ENCODE data around the gene CDH23.

The CDH23 gene

DNA sequence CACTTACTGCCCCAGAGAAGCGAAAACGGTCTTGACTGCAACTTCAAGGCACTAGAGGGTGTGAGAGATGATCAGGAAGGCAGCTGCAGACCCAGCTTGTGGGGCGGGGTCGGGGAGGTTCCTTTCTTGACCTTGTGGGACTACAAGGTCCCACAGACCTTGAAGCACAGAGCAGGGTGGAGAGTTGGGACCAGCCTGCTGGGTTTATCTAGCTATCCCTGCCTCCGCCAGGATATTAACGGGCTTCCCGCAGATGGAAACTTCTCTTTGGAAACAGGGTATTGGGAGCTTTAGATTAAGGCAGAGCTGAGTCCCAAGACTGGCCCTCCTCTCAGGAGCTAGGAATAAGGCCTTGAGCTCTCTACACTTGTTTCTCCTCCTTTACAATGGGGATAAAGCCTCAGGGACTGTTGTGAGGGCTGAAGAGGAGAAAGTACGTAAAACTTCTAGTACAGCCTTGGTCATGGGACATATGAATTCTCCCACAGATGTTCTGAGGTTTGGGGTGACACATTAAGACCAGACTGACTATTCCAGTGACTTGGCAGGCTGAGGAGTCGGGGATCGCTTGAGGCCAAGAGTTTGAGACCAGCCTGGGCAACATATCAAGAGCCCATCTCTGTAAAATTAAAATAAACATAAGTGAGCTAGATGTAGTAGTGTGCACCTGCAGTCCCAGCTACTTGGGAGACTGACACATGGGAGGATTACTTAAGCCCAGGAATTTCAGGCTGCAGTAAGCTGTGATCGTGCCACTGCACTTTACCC lies 153.2 kb downstream of the CDH23 start:
- TF ChIP-seq POLR2A (IDR thresholded peaks at IDR 0.05; ENCODE audit: low read length): no peak
- no peak for TF ChIP-seq GATA1 (IDR thresholded peaks at IDR 0.05; ENCODE audit: low read depth, low read length)
- no peak for DNase-seq

DNA sequence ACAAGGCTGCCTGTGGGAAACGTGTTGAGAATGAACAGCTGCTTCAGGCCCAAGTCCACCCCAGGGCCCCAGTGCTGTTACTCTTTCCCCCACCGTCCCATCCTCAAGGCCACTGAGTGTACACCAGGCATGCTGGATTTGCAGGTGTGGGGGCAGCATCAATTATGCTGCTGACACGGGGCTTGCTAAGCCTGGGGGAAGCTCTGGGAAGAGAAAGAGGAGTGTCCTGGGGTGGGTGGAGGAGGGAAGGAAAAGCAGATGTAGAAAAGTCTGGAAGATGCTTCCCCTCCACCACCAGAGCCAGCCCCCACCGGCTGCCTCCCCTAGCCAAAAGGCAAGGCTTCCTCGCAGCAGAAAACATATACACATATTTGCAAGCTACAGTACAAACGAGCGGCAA lies 153.9 kb downstream of the CDH23 start:
- TF ChIP-seq POLR2A (IDR thresholded peaks at IDR 0.05; ENCODE audit: low read length) (no peak), GATA1 (IDR thresholded peaks at IDR 0.05; ENCODE audit: low read depth, low read length) (no peak)
- no peak for DNase-seq

DNA sequence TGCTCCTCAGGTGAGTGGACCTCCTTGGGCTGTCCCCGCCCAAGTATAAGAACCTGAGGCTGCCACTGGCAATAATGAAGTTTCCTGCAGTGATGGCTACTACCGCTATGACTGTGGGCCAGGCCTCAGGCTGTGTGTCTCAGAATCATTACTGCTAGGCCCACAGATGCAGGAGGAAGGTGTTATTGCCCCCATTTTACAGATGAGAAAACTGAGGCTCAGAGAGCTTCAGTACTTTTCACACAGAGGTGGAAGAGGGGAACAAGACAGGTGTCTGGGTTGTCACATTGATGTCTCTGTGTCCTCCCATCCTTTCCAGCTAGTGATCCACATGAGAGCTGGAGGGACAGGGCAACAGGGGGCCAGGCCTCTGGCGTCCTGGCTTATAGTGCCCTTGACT lies 155.2 kb downstream of the CDH23 start:
- DNase-seq: no peak
- TF ChIP-seq GATA1 (IDR thresholded peaks at IDR 0.05; ENCODE audit: low read depth, low read length) (no peak), POLR2A (IDR thresholded peaks at IDR 0.05; ENCODE audit: low read length) (no peak)

DNA sequence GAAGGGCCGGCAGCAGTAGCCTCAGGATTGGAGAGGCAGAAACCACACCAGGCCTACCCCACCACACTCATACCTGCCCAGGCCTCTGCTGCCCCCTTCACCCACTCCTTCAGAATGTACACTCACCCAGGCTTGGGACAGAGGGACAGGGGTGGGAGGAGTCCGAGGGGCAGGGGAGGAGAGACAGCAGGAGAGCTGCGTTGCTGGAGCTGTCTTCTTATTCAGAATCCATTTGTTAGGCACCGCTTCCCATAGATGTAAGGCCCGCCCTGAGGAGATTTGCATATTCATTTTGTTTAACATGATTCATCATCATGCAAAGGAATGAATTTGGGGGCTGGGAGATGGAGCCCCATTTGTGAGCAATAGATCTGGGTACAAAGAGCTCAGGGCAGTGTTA lies 156.7 kb downstream of the CDH23 start:
- no peak for DNase-seq
- TF ChIP-seq POLR2A (IDR thresholded peaks at IDR 0.05; ENCODE audit: low read length) (no peak), GATA1 (IDR thresholded peaks at IDR 0.05; ENCODE audit: low read depth, low read length) (no peak)

DNA sequence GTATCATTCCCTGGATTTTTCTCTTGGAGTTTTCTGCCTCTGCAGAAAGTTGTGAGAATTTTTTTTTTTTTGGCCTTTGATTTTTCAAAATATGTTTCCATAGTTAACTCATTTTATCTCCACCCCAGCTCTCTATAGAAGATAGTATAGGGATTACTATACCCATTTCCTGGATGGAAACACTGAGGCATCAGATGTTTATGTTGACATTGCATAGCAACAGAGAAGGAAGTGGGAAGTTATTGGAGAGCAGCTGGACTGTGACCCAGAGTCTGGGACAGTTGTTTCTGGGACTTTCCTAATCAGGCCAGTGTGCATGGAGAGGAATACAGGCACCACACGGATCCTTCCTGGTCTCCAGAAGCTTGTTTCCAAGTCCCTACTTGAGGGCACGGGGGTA lies 158.0 kb downstream of the CDH23 start:
- TF ChIP-seq POLR2A (IDR thresholded peaks at IDR 0.05; ENCODE audit: low read length): no peak
- no peak for TF ChIP-seq GATA1 (IDR thresholded peaks at IDR 0.05; ENCODE audit: low read depth, low read length)

DNA sequence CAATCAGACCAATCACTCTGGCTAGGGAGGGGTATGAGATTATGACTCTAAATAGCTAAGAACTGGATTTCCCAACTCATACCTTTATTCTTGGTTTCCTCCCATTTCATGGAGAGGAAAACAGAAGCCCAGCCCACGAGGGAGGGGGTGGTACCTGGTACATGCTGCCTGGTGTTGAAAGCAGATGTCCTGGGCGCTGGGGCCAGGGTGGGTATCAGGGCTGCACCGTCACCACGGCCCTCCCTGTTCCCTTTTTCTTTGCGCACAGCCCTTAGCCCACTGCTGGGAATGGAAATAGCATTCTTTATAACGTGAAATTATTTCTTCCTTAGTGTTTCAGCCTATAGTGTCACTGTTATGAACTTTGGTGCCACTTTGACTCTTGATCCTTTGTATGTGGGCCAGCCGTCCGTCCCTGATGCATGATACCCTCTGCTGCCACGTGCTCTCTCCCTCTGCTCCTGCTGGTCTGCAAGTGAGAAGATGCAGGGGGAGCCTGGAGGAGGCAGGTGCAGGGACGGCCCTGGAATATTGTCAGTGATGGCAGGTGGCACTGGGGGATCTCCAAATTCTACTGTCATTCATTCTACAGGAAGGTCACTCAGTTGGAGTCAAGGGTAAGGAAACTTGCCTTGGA lies 158.5 kb downstream of the CDH23 start:
- TF ChIP-seq POLR2A (IDR thresholded peaks at IDR 0.05; ENCODE audit: low read length) (no peak), GATA1 (IDR thresholded peaks at IDR 0.05; ENCODE audit: low read depth, low read length) (no peak)

More for the DNA sequence above, 158.0 kb downstream of the CDH23 start:
- DNase-seq: no peak

DNA sequence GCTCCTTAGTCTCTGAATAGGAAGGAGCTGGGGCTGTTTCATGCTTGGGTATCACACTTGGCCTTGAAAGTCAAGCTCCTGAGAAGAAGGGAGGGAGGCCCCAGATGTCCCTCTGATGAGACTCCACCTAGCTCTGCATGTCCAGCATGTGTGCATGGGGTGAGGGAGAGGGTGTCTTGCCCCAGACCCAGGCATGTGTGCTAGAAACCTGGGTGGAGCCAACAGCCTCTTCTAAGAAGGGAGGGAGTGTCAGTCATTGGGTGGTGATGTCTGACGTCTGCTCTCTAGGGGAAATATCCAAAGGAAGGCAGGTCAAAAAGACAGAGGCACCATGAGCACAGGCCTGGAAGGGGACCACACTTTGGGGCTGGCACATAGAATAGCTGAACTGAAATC lies 159.0 kb downstream of the CDH23 start:
- TF ChIP-seq POLR2A (IDR thresholded peaks at IDR 0.05; ENCODE audit: low read length): no peak
- no peak for DNase-seq

More for the DNA sequence above, 158.5 kb downstream of the CDH23 start:
- no peak for DNase-seq

DNA sequence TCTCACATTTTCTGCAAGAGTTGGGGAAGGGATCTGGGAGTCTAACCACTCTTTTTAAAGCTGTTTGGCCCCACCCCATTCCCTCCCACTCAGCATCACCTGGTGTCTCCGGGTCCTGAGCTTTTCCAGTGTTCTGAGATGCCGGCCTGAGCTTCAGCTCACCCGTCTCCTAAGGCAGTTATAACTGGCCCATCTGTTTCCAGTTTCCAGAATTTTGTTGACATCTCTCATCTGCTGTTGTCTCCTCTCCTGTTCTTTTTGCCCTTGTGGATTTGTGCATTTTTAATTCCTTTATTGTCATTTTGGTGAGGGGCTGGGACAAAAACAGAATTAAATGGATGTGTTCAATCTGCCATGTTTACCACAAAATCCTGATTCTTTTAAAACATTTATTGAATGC lies 162.3 kb downstream of the CDH23 start:
- TF ChIP-seq POLR2A (IDR thresholded peaks at IDR 0.05; ENCODE audit: low read length): no peak
- no peak for TF ChIP-seq GATA1 (IDR thresholded peaks at IDR 0.05; ENCODE audit: low read depth, low read length)

DNA sequence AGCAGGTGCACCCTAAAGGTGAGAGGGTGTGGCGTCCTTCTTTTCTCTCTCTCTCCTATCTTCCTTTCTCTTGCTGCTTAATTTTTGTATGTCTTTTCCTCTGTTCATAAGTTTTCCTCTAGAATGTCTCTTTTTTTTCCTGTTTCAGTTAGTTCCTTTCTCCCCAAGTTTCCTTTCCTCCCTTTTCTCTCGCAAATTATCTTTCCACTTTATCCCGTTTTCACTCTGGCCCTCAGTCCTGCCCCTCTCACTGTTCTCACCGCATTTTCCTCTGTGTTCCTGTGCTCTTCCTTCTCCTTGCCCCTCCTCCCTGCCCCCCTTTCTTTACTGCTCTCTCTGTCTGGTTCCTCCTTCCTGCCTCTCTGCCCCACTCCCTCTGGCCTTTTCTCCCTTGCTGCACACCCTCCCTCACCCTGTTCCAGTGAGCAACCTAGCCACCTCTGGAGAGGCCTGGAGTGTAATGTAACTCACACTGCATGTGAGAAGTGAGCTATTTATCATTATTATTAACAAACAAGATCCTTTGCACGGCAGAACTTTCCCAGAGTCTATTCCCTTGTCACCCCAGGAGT lies 164.4 kb downstream of the CDH23 start:
- no peak for TF ChIP-seq POLR2A (IDR thresholded peaks at IDR 0.05; ENCODE audit: low read length)
- no peak for DNase-seq

More for the DNA sequence above, 162.3 kb downstream of the CDH23 start:
- DNase-seq: no peak

DNA sequence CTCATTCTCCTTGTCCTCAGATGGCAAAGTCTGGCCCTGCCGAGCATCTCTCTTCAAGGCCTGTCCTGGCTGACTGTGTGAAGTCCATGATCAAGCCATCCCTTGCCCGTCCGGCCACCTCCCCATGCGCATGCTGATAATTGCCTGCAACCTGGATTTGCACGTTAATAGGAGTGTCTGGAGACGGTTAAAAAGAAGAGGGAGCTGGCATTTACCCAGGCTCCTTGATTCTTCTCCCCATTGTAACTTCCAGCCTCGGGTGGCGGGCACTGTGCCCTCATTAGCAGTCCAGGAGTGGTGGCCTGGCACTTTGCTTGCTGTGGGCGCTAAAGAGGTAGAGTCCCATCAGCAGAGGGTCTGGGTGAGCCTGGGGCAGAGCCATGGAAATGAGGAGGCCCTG lies 165.5 kb downstream of the CDH23 start:
- TF ChIP-seq GATA1 (IDR thresholded peaks at IDR 0.05; ENCODE audit: low read depth, low read length): no peak
- no peak for TF ChIP-seq POLR2A (IDR thresholded peaks at IDR 0.05; ENCODE audit: low read length)
- DNase-seq: no peak

DNA sequence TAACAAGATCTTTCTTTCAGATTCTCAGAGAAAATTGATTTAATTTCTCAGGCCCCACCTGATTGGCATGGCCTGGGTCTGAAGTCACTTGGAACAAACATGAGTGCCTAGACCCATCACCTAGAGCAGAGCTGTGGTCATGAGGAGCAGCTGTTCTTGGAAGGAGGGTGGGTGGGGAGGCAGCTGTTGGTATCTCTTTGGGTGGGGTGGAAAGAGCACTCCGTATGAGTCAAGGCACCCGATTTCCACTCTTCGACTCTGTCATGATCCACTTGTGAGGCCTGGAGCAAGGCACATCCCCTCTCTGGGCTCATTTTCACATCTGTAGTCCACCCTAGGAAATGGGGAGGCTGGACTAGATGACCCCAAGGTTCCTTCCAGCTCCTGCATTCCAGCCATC lies 166.2 kb downstream of the CDH23 start:
- DNase-seq: no peak
- no peak for TF ChIP-seq GATA1 (IDR thresholded peaks at IDR 0.05; ENCODE audit: low read depth, low read length)
- TF ChIP-seq POLR2A (IDR thresholded peaks at IDR 0.05; ENCODE audit: low read length): no peak

DNA sequence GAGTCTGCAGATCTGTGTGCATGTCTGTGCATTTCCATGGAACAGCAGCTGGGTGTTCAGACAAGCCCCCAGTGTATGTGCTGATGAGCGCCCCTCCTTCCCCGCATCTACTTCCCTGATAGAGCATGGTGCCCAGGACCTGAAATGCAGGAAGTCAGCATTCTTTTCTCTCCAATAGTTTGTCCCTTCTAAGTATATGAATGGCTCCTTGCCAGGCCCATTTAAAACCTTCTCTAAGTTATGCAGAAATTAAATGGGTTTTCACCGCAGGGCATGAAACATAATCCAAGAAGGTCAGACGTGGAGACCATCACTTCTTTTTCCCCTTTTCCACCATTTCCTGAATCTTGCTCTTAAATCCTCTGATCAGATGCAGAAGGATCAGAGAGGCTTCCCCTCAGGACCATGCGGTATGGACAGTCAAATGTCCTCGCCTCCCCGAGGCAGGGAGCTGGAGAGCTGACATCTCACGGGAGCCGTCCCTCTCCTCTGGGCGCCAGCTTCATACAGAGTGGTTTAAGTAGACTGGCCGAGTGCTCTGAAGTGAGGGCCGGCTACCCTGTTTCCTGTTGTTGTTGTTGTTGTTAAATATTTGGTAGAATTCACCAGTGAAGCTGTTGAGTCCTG lies 167.6 kb downstream of the CDH23 start:
- no peak for DNase-seq
- TF ChIP-seq POLR2A (IDR thresholded peaks at IDR 0.05; ENCODE audit: low read length) (no peak), GATA1 (IDR thresholded peaks at IDR 0.05; ENCODE audit: low read depth, low read length) (no peak)

DNA sequence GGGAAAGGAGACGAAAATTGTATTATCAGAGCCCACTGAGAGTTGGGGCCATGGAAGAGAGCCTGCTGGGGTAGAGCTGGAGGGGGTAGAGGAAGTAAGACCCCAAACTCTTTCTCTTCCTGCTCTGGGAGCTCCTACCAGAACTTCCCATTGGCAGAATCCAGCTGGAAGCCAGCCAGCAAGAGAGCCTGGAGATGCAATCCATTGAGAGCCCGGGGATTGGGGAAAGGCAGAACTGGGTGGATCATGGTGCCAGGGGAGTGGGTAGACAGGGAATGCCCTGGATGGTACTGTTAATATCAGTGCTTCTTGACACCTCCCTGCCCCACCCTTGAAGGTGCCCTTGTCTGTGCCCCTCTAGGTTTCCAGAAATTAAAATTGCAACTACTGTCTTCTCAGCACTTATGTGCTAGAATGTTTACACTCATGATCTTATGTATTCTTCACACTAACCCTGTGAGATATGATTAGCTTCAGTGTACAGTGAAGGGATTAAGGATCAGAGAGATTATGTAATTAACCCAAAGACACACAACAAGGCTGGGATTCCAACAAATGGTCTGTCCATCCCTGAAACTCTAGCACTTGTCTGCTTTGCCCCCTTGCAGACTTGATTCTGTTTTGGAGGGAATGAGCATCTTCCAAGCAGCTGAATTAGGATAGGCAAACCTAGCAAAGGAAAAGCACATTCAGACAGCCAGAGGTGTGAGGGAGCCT lies 168.7 kb downstream of the CDH23 start:
- no peak for TF ChIP-seq POLR2A (IDR thresholded peaks at IDR 0.05; ENCODE audit: low read length)
- no peak for TF ChIP-seq GATA1 (IDR thresholded peaks at IDR 0.05; ENCODE audit: low read depth, low read length)
- DNase-seq: no peak

DNA sequence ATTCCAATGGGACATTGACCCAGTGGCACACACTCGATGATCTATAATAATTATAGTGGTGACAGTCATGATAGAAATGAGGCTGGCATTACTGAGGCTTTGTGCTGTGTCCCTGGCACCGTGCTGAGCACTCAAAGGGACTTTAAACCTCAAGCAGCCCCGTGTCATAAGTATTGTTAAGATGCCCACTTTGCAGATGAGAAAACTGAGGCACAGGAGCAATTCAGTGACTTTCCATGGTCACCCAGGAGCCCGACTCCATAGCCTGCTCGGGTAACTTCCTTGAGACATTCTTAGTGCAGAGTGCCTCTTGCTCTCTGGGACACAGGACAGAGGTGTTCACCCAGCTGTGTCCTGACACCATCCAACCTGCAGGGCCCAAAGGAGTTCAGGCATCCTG lies 170.3 kb downstream of the CDH23 start:
- no peak for DNase-seq
- TF ChIP-seq GATA1 (IDR thresholded peaks at IDR 0.05; ENCODE audit: low read depth, low read length): no peak
- TF ChIP-seq POLR2A (IDR thresholded peaks at IDR 0.05; ENCODE audit: low read length): no peak

Measured in erythroblast (primary cell).